Measurements from ENCODE around the gene MYOD1.

Gene MYOD1

GRCh38 chr11:17719028-17719937 lies at the start of gene MYOD1:
TSS of gene MYOD1 (plus strand) at chr11:17719571. CDS start at chr11:17719783, 212 bp downstream.
- peak; percentile 15 for DNase-seq (ENCODE audit: low read depth)

GRCh38 chr11:17672469-17672868 lies 46.9 kb upstream of the MYOD1 start:
- DNase-seq (ENCODE audit: low read depth), result no peak

- peak; percentile 20 for DNase-seq (ENCODE audit: low read depth)
These were observed 45.4 kb upstream of the MYOD1 start for GRCh38 chr11:17673951-17674350.

GRCh38 chr11:17682848-17683247 lies 36.5 kb upstream of the MYOD1 start:
- DNase-seq (ENCODE audit: low read depth), result no peak

GRCh38 chr11:17683377-17684161 lies 35.8 kb upstream of the MYOD1 start:
- DNase-seq (ENCODE audit: low read depth), result peak; percentile 84

GRCh38 chr11:17684550-17684949 lies 34.8 kb upstream of the MYOD1 start:
- no peak for DNase-seq (ENCODE audit: low read depth)

GRCh38 chr11:17686231-17686980 lies 33.0 kb upstream of the MYOD1 start:
- DNase-seq (ENCODE audit: low read depth), result no peak

GRCh38 chr11:17687946-17688670 lies 31.3 kb upstream of the MYOD1 start:
- DNase-seq (ENCODE audit: low read depth), result peak; percentile 3

GRCh38 chr11:17691550-17691949 lies 27.8 kb upstream of the MYOD1 start:
- DNase-seq (ENCODE audit: low read depth), result no peak

- no peak for DNase-seq (ENCODE audit: low read depth)
These were observed 27.4 kb upstream of the MYOD1 start for GRCh38 chr11:17691976-17692375.

GRCh38 chr11:17692931-17693330 lies 26.4 kb upstream of the MYOD1 start:
- no peak for DNase-seq (ENCODE audit: low read depth)

GRCh38 chr11:17693531-17693930 lies 25.8 kb upstream of the MYOD1 start:
- no peak for DNase-seq (ENCODE audit: low read depth)

GRCh38 chr11:17694494-17695110 lies 24.8 kb upstream of the MYOD1 start:
- DNase-seq (ENCODE audit: low read depth), result no peak

- DNase-seq (ENCODE audit: low read depth), result no peak
These were observed 23.6 kb upstream of the MYOD1 start for GRCh38 chr11:17695454-17696441.

GRCh38 chr11:17696741-17697140 lies 22.6 kb upstream of the MYOD1 start:
- no peak for DNase-seq (ENCODE audit: low read depth)

- no peak for DNase-seq (ENCODE audit: low read depth)
These were observed 22.0 kb upstream of the MYOD1 start for GRCh38 chr11:17697175-17697949.

- DNase-seq (ENCODE audit: low read depth), result peak; percentile 68
These were observed 19.9 kb upstream of the MYOD1 start for GRCh38 chr11:17699147-17700114.

- no peak for DNase-seq (ENCODE audit: low read depth)
These were observed 18.4 kb upstream of the MYOD1 start for GRCh38 chr11:17700991-17701390.
